HG02981 (cell line): ENCODE results near the gene NALCN.

Experiments
- ATAC-seq: cut with Tn5 transposase; IDR thresholded peaks from one replicate; pipeline ENCODE4 v1.9.1; 2021; ENCODE audit warnings: mild to moderate bottlenecking, moderate library complexity; ENCODE audit not compliant: unreplicated experiment

The NALCN gene

GRCh38 chr13:101415358-101416174 is 742 bp downstream of the NALCN start:
- no peak for ATAC-seq

GRCh38 chr13:101412076-101412475 is 4.2 kb downstream of the NALCN start:
- ATAC-seq, result no peak

- no peak for ATAC-seq
Observed at GRCh38 chr13:101408992-101409656, 7.2 kb downstream of the NALCN start.

GRCh38 chr13:101408154-101408553 is 8.2 kb downstream of the NALCN start:
- no peak for ATAC-seq

GRCh38 chr13:101406791-101407190 is 9.5 kb downstream of the NALCN start:
- no peak for ATAC-seq

- ATAC-seq, result no peak
Observed at GRCh38 chr13:101401196-101401595, 15.1 kb downstream of the NALCN start.

GRCh38 chr13:101399365-101399764 is 16.9 kb downstream of the NALCN start:
- ATAC-seq, result no peak

GRCh38 chr13:101398920-101399319 is 17.4 kb downstream of the NALCN start:
- no peak for ATAC-seq

GRCh38 chr13:101398191-101398590 is 18.1 kb downstream of the NALCN start:
- ATAC-seq, result no peak

- ATAC-seq, result no peak
Observed at GRCh38 chr13:101397742-101398141, 18.6 kb downstream of the NALCN start.

GRCh38 chr13:101394605-101395004 is 21.7 kb downstream of the NALCN start:
- ATAC-seq, result no peak

- no peak for ATAC-seq
Observed at GRCh38 chr13:101393140-101393539, 23.2 kb downstream of the NALCN start.

- no peak for ATAC-seq
Observed at GRCh38 chr13:101390461-101390860, 25.8 kb downstream of the NALCN start.

- no peak for ATAC-seq
Observed at GRCh38 chr13:101384929-101385328, 31.4 kb downstream of the NALCN start.

- no peak for ATAC-seq
Observed at GRCh38 chr13:101383595-101383994, 32.7 kb downstream of the NALCN start.

- no peak for ATAC-seq
Observed at GRCh38 chr13:101382701-101383100, 33.6 kb downstream of the NALCN start.

GRCh38 chr13:101382086-101382485 is 34.2 kb downstream of the NALCN start:
- ATAC-seq, result no peak

GRCh38 chr13:101360525-101360924 is 55.8 kb downstream of the NALCN start:
- no peak for ATAC-seq

- no peak for ATAC-seq
Observed at GRCh38 chr13:101354895-101355294, 61.4 kb downstream of the NALCN start.

- ATAC-seq, result no peak
Observed at GRCh38 chr13:101346942-101347728, 69.2 kb downstream of the NALCN start.

GRCh38 chr13:101346161-101346560 is 70.1 kb downstream of the NALCN start:
- ATAC-seq, result no peak
